ENCODE data around the gene AVPR2.

Gene AVPR2

GRCh38 chrX:153911798-153912197 is 7.3 kb downstream of the AVPR2 start:
- Histone ChIP-seq H3K27ac (ENCODE audit: low read length) (no peak overlapping the region), H3K79me2 (ENCODE audit: low read length) (no peaks in the 10 kb centered on the region), H3F3A (ENCODE audit: insufficient read depth, low read length) (no peaks in the 10 kb centered on the region), H2AFZ (ENCODE audit: low read length) (no peak overlapping the region), H3K4me2 (ENCODE audit: low read depth, low read length) (no peak overlapping the region), H3K9me3 (replicated peaks; ENCODE audit: insufficient read depth, low read length) (no peaks in the 10 kb centered on the region), H3K36me3 (replicated peaks; ENCODE audit: insufficient read depth, low read length) (no peaks in the 10 kb centered on the region), H3K27me3 (replicated peaks; ENCODE audit: insufficient read depth, low read length) (no peaks in the 10 kb centered on the region), H3K4me3 (ENCODE audit: low read length) (no peak overlapping the region), H3K9ac (ENCODE audit: low read length) (no peak overlapping the region), H3K4me1 (ENCODE audit: low read length) (no peaks in the 10 kb centered on the region), H4K20me1 (ENCODE audit: insufficient read depth, low read length) (no peaks in the 10 kb centered on the region), H3K9me2 (replicated peaks; ENCODE audit: insufficient read depth, low read length) (no peaks in the 10 kb centered on the region)
- no peak for DNase-seq
- TF ChIP-seq EZH2 (optimal IDR thresholded peaks at IDR 0.05; ENCODE audit: low read depth, low read length) (no peak), EZH2phosphoT487 (IDR thresholded peaks at IDR 0.05; ENCODE audit: low read length) (no peak)
- TF ChIP-seq, protein P1, sequence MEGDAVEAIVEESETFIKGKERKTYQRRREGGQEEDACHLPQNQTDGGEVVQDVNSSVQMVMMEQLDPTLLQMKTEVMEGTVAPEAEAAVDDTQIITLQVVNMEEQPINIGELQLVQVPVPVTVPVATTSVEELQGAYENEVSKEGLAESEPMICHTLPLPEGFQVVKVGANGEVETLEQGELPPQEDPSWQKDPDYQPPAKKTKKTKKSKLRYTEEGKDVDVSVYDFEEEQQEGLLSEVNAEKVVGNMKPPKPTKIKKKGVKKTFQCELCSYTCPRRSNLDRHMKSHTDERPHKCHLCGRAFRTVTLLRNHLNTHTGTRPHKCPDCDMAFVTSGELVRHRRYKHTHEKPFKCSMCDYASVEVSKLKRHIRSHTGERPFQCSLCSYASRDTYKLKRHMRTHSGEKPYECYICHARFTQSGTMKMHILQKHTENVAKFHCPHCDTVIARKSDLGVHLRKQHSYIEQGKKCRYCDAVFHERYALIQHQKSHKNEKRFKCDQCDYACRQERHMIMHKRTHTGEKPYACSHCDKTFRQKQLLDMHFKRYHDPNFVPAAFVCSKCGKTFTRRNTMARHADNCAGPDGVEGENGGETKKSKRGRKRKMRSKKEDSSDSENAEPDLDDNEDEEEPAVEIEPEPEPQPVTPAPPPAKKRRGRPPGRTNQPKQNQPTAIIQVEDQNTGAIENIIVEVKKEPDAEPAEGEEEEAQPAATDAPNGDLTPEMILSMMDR (IDR thresholded peaks at IDR 0.05; ENCODE audit: low read length), result no peak

DNA sequence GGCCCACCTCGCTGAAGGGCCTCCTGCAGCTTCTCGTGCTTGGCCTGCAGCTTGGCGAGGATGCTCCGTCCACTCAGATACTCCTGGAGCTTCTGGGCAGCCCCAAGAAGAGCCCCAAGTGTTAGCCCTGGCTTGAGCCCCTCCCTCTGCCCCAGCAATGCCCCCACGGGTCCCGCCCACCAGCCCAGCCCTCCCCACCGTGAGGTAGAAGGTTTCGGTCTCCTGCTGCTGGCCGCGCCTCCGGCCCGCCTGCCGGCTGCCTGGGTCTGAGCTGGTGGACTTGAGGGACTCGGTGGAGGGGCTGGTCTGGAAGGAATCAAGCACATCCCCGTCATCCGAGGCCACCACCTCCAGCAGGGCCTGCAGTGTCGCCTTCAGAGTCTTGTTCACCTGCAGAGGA is 8.7 kb downstream of the AVPR2 start:
- Histone ChIP-seq H3K4me3 (ENCODE audit: low read length) (no peak overlapping the region), H3K9me2 (replicated peaks; ENCODE audit: insufficient read depth, low read length) (no peaks in the 10 kb centered on the region), H3K4me2 (ENCODE audit: low read depth, low read length) (no peak overlapping the region), H4K20me1 (ENCODE audit: insufficient read depth, low read length) (no peaks in the 10 kb centered on the region), H3K36me3 (replicated peaks; ENCODE audit: insufficient read depth, low read length) (no peaks in the 10 kb centered on the region), H3K79me2 (ENCODE audit: low read length) (no peaks in the 10 kb centered on the region), H3K9ac (ENCODE audit: low read length) (no peak overlapping the region), H3K27ac (ENCODE audit: low read length) (no peak overlapping the region), H3K9me3 (replicated peaks; ENCODE audit: insufficient read depth, low read length) (no peaks in the 10 kb centered on the region), H3F3A (ENCODE audit: insufficient read depth, low read length) (no peaks in the 10 kb centered on the region), H3K4me1 (ENCODE audit: low read length) (no peaks in the 10 kb centered on the region), H3K27me3 (replicated peaks; ENCODE audit: insufficient read depth, low read length) (no peaks in the 10 kb centered on the region), H2AFZ (ENCODE audit: low read length) (no peak overlapping the region)
- no peak for DNase-seq
- no peak for TF ChIP-seq EZH2phosphoT487 (IDR thresholded peaks at IDR 0.05; ENCODE audit: low read length)
- TF ChIP-seq, protein P1 (IDR thresholded peaks at IDR 0.05; ENCODE audit: low read length), result no peak
- no peak for TF ChIP-seq EZH2 (optimal IDR thresholded peaks at IDR 0.05; ENCODE audit: low read depth, low read length)

GRCh38 chrX:153913701-153914100 is 9.2 kb downstream of the AVPR2 start:
- no peak for DNase-seq
- Histone ChIP-seq H4K20me1 (ENCODE audit: insufficient read depth, low read length) (no peaks in the 10 kb centered on the region), H3K36me3 (replicated peaks; ENCODE audit: insufficient read depth, low read length) (no peaks in the 10 kb centered on the region), H3K4me3 (ENCODE audit: low read length) (no peak overlapping the region), H3K9me3 (replicated peaks; ENCODE audit: insufficient read depth, low read length) (no peaks in the 10 kb centered on the region), H3F3A (ENCODE audit: insufficient read depth, low read length) (no peaks in the 10 kb centered on the region), H3K9me2 (replicated peaks; ENCODE audit: insufficient read depth, low read length) (no peaks in the 10 kb centered on the region), H2AFZ (ENCODE audit: low read length) (no peak overlapping the region), H3K27ac (ENCODE audit: low read length) (no peak overlapping the region), H3K9ac (ENCODE audit: low read length) (no peak overlapping the region), H3K4me1 (ENCODE audit: low read length) (no peaks in the 10 kb centered on the region), H3K4me2 (ENCODE audit: low read depth, low read length) (no peak overlapping the region), H3K79me2 (ENCODE audit: low read length) (no peaks in the 10 kb centered on the region), H3K27me3 (replicated peaks; ENCODE audit: insufficient read depth, low read length) (no peaks in the 10 kb centered on the region)
- TF ChIP-seq EZH2phosphoT487 (IDR thresholded peaks at IDR 0.05; ENCODE audit: low read length) (no peak), EZH2 (optimal IDR thresholded peaks at IDR 0.05; ENCODE audit: low read depth, low read length) (no peak)
- TF ChIP-seq, protein P1 (IDR thresholded peaks at IDR 0.05; ENCODE audit: low read length), result no peak
